HG02938 (cell line): ENCODE data around the gene FGL2.
A peak's percentile ranks its signal among the peaks of the same experiment; 100 is the strongest.
"Not testable (repeated sequence)": the region's sequence is repeated elsewhere in the genome, so short reads cannot be mapped to it uniquely, and the experiment has no call there.

Experiments used
- ATAC-seq: cut with Tn5 transposase; IDR thresholded peaks from one replicate; pipeline ENCODE4 v1.9.1; 2021; ENCODE audit warnings: mild to moderate bottlenecking, moderate library complexity; ENCODE audit not compliant: unreplicated experiment

The FGL2 gene

DNA sequence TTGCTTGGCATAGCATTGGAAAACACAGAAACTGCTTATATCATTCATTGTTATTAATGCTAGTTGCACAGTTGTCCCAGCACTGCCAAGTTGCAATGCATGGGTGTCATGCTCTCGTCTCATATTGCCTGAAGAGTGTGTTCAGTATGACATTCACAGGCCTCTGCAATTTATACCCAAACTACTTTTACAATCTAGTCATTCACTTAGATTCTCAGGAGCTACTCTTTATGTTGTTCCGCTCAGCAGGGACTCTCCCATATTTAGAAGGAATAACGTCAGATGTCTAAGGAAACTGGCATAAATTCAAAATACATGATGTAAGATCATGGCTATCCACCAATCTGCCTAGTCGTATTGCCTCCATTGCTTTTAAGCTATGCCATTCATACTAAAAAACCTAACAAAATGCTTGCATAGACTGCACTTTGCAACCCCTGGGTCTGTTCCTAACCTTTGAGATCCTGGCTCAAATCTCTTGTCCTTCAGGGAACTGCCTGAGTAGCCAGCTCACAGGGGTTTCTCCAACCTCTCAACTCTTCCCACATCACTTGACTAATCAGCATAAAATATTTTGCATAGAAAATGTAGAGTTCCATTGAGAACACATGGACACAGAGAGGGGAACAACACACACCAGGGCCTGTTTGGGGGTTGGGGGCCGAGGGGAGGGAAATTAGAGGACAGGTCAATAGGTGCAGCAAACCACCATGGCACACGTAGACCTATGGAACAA is 27.0 kb downstream of the FGL2 start:
- ATAC-seq = not testable (repeated sequence)

DNA sequence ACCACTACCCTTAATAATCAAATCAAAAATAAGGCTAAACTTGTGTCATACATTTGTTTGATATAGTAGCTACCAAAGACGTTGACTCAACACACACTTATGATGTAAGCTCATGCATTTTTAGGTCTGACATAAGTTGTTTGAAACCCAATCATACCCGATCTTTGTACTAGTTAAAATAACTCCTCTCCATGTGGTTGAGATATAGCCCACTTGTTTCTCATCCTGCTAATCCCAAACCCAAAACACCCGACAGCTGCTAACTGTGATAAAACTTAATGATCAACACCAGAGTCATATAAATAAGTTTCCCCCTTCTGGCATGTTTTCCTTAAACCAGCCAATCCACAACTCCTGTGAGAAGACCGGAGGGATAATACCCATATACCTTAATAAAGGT is 28.5 kb downstream of the FGL2 start:
- not testable (repeated sequence) for ATAC-seq

DNA sequence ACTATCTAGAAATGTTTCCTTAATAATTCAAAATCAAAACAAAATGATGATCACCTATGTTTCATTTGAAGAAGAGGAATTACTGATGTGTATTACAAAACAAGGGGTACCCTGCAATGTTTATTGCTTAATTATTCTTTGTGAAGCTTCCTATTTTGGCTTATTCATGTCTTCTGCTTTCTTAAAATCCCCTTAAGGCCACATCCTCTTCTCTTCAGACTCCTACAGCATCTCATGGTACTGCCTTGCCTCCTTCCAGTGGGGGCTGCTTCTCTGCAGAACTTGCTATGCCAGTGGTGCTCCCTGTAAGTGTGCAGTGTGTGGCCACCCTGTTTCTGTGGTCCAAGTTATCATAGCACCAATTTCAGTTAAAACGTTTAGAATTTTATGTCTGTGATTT is 42.2 kb downstream of the FGL2 start:
- ATAC-seq = peak; percentile 57

DNA sequence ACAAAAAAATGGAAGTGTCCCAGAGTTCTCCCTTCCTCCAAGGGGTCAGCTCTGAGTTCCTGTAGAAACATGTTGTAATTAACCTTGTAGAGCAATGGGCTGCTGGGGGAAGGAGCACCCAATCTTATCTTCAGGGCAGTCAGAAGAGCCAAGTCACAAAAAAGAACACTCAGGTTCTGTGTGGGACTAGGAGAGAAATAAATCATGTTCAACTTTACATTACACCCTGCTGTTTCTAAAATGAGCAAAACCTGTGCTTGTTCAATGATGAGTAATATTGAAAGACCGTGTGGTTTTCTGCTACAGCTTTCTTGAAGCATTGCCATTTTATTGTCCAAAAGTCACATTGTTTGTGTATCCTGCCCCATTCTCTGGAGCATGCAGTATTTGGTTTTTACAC is 42.6 kb downstream of the FGL2 start:
- peak; percentile 84 for ATAC-seq

DNA sequence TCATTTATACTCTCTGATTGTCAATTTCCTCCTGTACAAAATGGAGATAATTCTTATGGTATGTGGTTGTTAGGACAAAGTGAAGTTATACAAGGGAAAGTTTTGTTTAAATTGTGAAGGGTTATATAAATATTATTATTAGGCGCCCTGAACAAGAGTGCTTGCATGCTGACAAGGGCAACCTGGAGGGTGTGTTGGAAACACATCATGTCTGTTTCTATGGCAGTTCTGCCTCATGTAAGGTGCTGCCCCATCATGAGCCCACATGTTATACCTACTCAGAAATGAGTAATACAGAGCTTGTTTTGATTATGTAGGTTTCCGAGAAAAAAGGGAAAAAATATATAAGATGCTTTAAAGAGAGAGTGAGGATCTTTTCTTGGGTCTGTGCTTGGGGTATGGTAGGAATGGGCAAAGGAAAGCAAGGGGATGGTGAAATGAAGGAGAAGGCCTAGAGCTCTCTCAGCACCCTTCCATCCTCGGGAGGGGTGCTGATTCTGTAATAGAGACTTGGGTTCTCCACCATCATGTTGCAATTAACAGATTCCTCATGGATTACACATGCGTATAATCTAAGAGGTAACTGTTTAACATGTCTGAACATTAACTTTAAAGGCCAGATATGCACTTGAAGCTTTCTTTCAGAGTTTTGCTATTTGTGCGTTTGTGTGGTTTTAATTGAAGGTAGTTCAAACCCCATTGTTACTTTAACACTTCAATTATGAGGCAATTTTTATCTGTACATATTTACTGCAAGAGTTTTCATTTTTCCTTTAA is 43.8 kb downstream of the FGL2 start:
- not testable (repeated sequence) for ATAC-seq

DNA sequence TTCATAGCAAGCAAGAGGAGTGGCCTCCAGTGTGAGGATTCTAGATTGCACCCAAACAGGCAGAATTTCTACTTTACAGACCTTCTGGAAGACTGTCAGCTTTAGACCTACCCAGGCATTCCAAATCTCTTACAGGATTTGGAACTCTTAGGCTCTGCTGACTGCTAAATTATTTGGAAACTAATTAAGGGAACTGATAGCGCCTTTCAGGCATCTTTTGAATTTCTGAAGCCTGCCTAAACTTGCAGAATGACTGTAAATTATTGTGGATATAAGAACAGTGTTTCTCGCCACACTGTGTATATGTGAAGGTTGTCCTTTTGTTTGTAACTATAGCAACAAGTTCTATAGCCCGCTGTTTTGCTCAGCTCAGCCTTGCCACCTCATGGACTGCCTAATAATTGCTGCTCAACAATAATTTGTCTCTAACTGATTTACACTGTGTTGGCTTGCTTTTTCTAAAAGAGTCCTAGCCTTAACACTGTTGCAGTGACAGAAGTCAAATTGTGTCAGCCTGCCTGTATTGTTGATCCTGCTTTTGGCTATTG is 44.6 kb downstream of the FGL2 start:
- ATAC-seq = peak; percentile 71

DNA sequence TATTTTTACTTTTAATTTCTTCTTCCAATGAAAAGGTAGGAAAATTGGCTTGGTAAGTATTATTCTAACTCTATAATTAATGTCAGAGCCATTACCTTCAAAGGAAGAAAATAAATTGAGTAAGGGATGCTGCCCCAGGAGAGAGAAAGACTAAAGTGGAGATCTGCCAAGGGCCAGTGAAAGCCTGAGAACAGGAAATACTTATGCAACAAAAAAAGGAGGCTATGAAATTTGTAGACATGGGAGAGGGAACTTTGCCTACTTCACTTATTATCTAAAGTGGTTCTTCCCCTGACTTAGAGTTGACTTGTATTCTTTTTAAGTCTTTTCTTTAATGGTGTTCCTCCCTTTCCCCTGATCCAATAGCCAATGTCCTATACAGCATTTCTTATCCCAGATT is 47.4 kb downstream of the FGL2 start:
- not testable (repeated sequence) for ATAC-seq
